Erythroblast (primary cell): ENCODE results near the gene GSTA2.

Experiments used
- GATA1 ChIP-seq: IDR thresholded peaks from 2 replicates; pipeline ENCODE4 v1.6.1; 2011; ENCODE audit warnings: low read depth, mild to moderate bottlenecking, control low read depth, low read length, moderate library complexity
- POLR2A ChIP-seq: IDR thresholded peaks from 2 replicates; pipeline ENCODE4 v1.6.1; 2011; ENCODE audit warnings: mild to moderate bottlenecking, low read length

DNA sequence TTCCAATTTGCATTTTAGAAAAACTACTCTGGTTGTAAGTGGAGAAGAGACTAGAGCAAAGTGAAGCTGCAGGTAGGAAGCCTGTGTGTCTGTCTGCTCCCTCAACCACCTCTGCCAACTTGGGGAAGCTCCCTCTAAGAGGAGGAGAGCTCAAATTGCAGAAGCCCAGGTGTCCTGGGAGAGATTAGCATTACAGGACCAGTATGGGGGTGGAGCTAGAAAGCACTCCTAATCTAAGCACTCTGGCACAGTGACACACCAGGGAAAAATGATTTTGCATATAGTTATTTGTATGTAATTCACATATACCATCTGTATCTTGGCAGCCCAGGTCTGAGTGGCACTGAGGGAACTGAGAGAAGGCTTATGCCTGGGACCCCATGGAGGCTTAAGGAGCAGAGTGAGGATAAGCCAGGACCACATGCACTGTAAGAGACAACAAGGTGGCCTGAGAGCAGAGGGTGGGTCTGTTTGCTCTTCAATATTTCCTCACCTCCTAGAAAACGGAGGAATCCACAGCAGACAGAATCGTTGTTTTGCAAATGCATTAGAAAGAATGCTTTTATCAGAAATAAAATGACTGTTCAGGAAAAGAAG lies 13.6 kb downstream of the GSTA2 start:
- TF ChIP-seq POLR2A (no peak), GATA1 (no peak)
